ENCODE data around the gene PKN3. TPM values are rescaled to one million over a fixed set of nuclear protein-coding genes. Genes with fewer than 3 reads are reported as not detected.

PKN3 gene
- polyA plus RNA-seq, 3 donors from 2014 or later: 2.1 to 3.9 (median 2.9) TPM

- H3K27ac Mint-ChIP-seq: no peak overlapping the region
- H3K36me3 Mint-ChIP-seq: no peaks in the 10 kb centered on the region
- H3K4me3 Mint-ChIP-seq: no peak overlapping the region
- H3K9me3 Mint-ChIP-seq: no peaks in the 10 kb centered on the region
- DNase-seq: no peak
- no peaks in the 10 kb centered on the region for H3K4me1 Mint-ChIP-seq
- peaks cover 0 to under 1% (median 0%) of the 10 kb centered on the region in 3 donors for H3K27me3 Mint-ChIP-seq (ENCODE audit: low read depth in 3 of 3)
Observed at GRCh38 chr9:128716581-128717254, 14.4 kb downstream of the PKN3 start.

GRCh38 chr9:128718047-128718446, 15.7 kb downstream of the PKN3 start:
- Mint-ChIP-seq H3K27me3 (ENCODE audit: low read depth in 3 of 3) (no peaks in the 10 kb centered on the region), H3K36me3 (no peaks in the 10 kb centered on the region), H3K27ac (no peak overlapping the region), H3K4me1 (peaks cover 4 to 5% of the 10 kb centered on the region in 2 donors), H3K4me3 (no peak overlapping the region), H3K9me3 (no peaks in the 10 kb centered on the region)
- DNase-seq: no peak

- no peak overlapping the region for H3K27ac Mint-ChIP-seq
- H3K4me3 Mint-ChIP-seq: no peak overlapping the region
- peaks cover 8 to 9% of the 10 kb centered on the region in 2 donors for H3K4me1 Mint-ChIP-seq
- H3K9me3 Mint-ChIP-seq: no peaks in the 10 kb centered on the region
- DNase-seq: no peak
- no peaks in the 10 kb centered on the region for H3K36me3 Mint-ChIP-seq
- H3K27me3 Mint-ChIP-seq (ENCODE audit: low read depth in 3 of 3): no peaks in the 10 kb centered on the region
Observed at GRCh38 chr9:128718475-128718874, 16.2 kb downstream of the PKN3 start.

- no peak overlapping the region for H3K27ac Mint-ChIP-seq
- DNase-seq: no peak
- H3K36me3 Mint-ChIP-seq: no peaks in the 10 kb centered on the region
- H3K27me3 Mint-ChIP-seq (ENCODE audit: low read depth in 3 of 3): peaks cover 4 to 11% (median 8%) of the 10 kb centered on the region in 3 donors
- no peaks in the 10 kb centered on the region for H3K9me3 Mint-ChIP-seq
- peaks cover 21 to 22% of the 10 kb centered on the region in 2 donors for H3K4me1 Mint-ChIP-seq
- H3K4me3 Mint-ChIP-seq: no peak overlapping the region
Observed at GRCh38 chr9:128719919-128720605, 17.8 kb downstream of the PKN3 start.

GRCh38 chr9:128720841-128721486, 18.7 kb downstream of the PKN3 start:
- peaks cover 4 to 11% (median 8%) of the 10 kb centered on the region in 3 donors for H3K27me3 Mint-ChIP-seq (ENCODE audit: low read depth in 3 of 3)
- H3K4me3 Mint-ChIP-seq: no peak overlapping the region
- H3K36me3 Mint-ChIP-seq: no peaks in the 10 kb centered on the region
- H3K9me3 Mint-ChIP-seq: no peaks in the 10 kb centered on the region
- H3K4me1 Mint-ChIP-seq: peaks cover 24 to 31% of the 10 kb centered on the region in 2 donors
- no peak for DNase-seq
- peak overlapping the region in 2 of 6 donors; percentile 68 to 69 for H3K27ac Mint-ChIP-seq

- Mint-ChIP-seq H3K4me1 (peaks cover 25 to 32% of the 10 kb centered on the region in 2 donors), H3K27me3 (ENCODE audit: low read depth in 3 of 3) (peaks cover 4 to 11% (median 8%) of the 10 kb centered on the region in 3 donors), H3K36me3 (no peaks in the 10 kb centered on the region), H3K4me3 (no peak overlapping the region), H3K27ac (no peak overlapping the region), H3K9me3 (no peaks in the 10 kb centered on the region)
- no peak for DNase-seq
Observed at GRCh38 chr9:128721487-128722010, 19.2 kb downstream of the PKN3 start.

- Mint-ChIP-seq H3K9me3 (no peaks in the 10 kb centered on the region), H3K36me3 (no peaks in the 10 kb centered on the region), H3K27ac (peak overlapping the region; percentile 69 to 94 (median 87)), H3K4me3 (peak overlapping the region; percentile 61 to 94 (median 93)), H3K27me3 (ENCODE audit: low read depth in 3 of 3) (peaks cover 4 to 11% (median 8%) of the 10 kb centered on the region in 3 donors), H3K4me1 (peaks cover 25 to 32% of the 10 kb centered on the region in 2 donors)
- no peak for DNase-seq
Observed at GRCh38 chr9:128722380-128723351, 20.4 kb downstream of the PKN3 start.

- Mint-ChIP-seq H3K4me1 (peaks cover 25 to 32% of the 10 kb centered on the region in 2 donors), H3K4me3 (peak overlapping the region; percentile 86 to 94 (median 93)), H3K27me3 (ENCODE audit: low read depth in 3 of 3) (peaks cover 4 to 11% (median 8%) of the 10 kb centered on the region in 3 donors), H3K27ac (peak overlapping the region; percentile 85 to 94 (median 90)), H3K9me3 (no peaks in the 10 kb centered on the region), H3K36me3 (no peaks in the 10 kb centered on the region)
- DNase-seq: no peak
Observed at GRCh38 chr9:128723352-128723865, 21.1 kb downstream of the PKN3 start.

GRCh38 chr9:128723866-128724743, 21.8 kb downstream of the PKN3 start, which contains the start of gene ZDHHC12:
ZDHHC12 (minus strand) TSS chr9:128724127; CDS start chr9:128724093, 34 bp downstream.
- Mint-ChIP-seq H3K36me3 (no peaks in the 10 kb centered on the region), H3K4me1 (peaks cover 25 to 32% of the 10 kb centered on the region in 2 donors), H3K27me3 (ENCODE audit: low read depth in 3 of 3) (peaks cover 4 to 11% (median 8%) of the 10 kb centered on the region in 3 donors), H3K27ac (peak within 1 kb of the TSS; percentile 85 to 94 (median 93)), H3K9me3 (no peaks in the 10 kb centered on the region), H3K4me3 (peak within 1 kb of the TSS; percentile 93 to 94 (median 94))
- peak; percentile 98 to 99 (median 99) for DNase-seq

- H3K4me1 Mint-ChIP-seq: peaks cover 25 to 32% of the 10 kb centered on the region in 2 donors
- no peak for DNase-seq
- peak overlapping the region; percentile 85 to 94 (median 90) for H3K27ac Mint-ChIP-seq
- H3K4me3 Mint-ChIP-seq: peak overlapping the region; percentile 93 to 94 (median 94)
- no peaks in the 10 kb centered on the region for H3K9me3 Mint-ChIP-seq
- H3K27me3 Mint-ChIP-seq (ENCODE audit: low read depth in 3 of 3): peaks cover 4 to 11% (median 8%) of the 10 kb centered on the region in 3 donors
- no peaks in the 10 kb centered on the region for H3K36me3 Mint-ChIP-seq
Observed at GRCh38 chr9:128724744-128725211, 22.5 kb downstream of the PKN3 start.

GRCh38 chr9:128727640-128728248, 25.4 kb downstream of the PKN3 start:
- H3K27ac Mint-ChIP-seq: no peak overlapping the region
- no peak overlapping the region for H3K4me3 Mint-ChIP-seq
- H3K4me1 Mint-ChIP-seq: peaks cover 24 to 30% of the 10 kb centered on the region in 2 donors
- H3K9me3 Mint-ChIP-seq: no peaks in the 10 kb centered on the region
- no peak for DNase-seq
- no peaks in the 10 kb centered on the region for H3K36me3 Mint-ChIP-seq
- H3K27me3 Mint-ChIP-seq (ENCODE audit: low read depth in 3 of 3): peaks cover 4 to 11% (median 8%) of the 10 kb centered on the region in 3 donors
